Spleen (tissue), 11 donors: ENCODE data around the gene ZMYND8. TPM values are rescaled to one million over a fixed set of nuclear protein-coding genes. Genes with fewer than 3 reads are reported as not detected.

Experiments used
- DNase-seq: peaks from one replicate; pipeline ENCODE4 v3.0.0-alpha.2; 2020
- H3K27ac ChIP-seq, 8 donors: fragments of 200-600 bp; sonication (generic) in 7 of 8; 1 replicate in 4 of 8; 2 replicates in 4 of 8; pipeline versions ENCODE4 v1.5.0 to v1.8.0; 2016 to 2021; ENCODE audit warnings: inconsistent platforms in 4 of 8, mild to moderate bottlenecking in 4 of 8, moderate library complexity in 1 of 8
- H3K27me3 ChIP-seq, 7 donors: fragments of 200-600 bp; sonication (generic) in 6 of 7; replicated peaks in 1 of 7; 1 replicate in 4 of 7; 2 replicates in 3 of 7; pipeline versions ENCODE4 v1.5.0 to v1.8.0; 2016 to 2021; ENCODE audit warnings: inconsistent platforms in 3 of 7, mild to moderate bottlenecking in 1 of 7
- H3K36me3 ChIP-seq, 6 donors: fragments of 200-600 bp; sonication (generic) in 5 of 6; 1 replicate in 4 of 6; 2 replicates in 2 of 6; pipeline versions ENCODE4 v1.5.0 to v1.8.0; 2016 to 2021; ENCODE audit warnings: inconsistent platforms in 2 of 6
- H3K4me1 ChIP-seq, 6 donors: fragments of 200-600 bp; sonication (generic) in 5 of 6; 1 replicate in 3 of 6; 2 replicates in 3 of 6; pipeline versions ENCODE4 v1.5.0 to v1.8.0; 2016 to 2021; ENCODE audit warnings: inconsistent platforms in 3 of 6
- H3K4me3 ChIP-seq, 8 donors: fragments of 200-600 bp; sonication (generic) in 7 of 8; 1 replicate in 4 of 8; 2 replicates in 4 of 8; pipeline versions ENCODE4 v1.5.0 to v1.8.0; 2016 to 2021; ENCODE audit warnings: inconsistent platforms in 4 of 8, mild to moderate bottlenecking in 4 of 8, moderate library complexity in 2 of 8
- H3K9me3 ChIP-seq, 8 donors: fragments of 200-600 bp; sonication (generic) in 7 of 8; 1 replicate in 4 of 8; 2 replicates in 4 of 8; pipeline versions ENCODE4 v1.5.0 to v1.8.0; 2016 to 2021; ENCODE audit warnings: inconsistent platforms in 4 of 8
- CTCF ChIP-seq, 11 experiments: fragments of 200-600 bp in 7 of 11; fragments of 450-650 bp in 4 of 11; sonication (generic) in 4 of 11; IDR thresholded peaks in 8 of 11; conservative IDR thresholded peaks in 3 of 11; 1 replicate in 7 of 11; 2 replicates in 4 of 11; pipeline versions ENCODE4 v1.4.0 to v1.8.0; 2016 to 2021; ENCODE audit warnings: antibody characterized with exemption in 11 of 11, inconsistent platforms in 4 of 11, mild to moderate bottlenecking in 1 of 11
- POLR2A ChIP-seq, 3 donors: fragments of 450-650 bp; IDR thresholded peaks; one replicate each; pipeline ENCODE4 v1.5.1; 2017; ENCODE audit warnings: antibody characterized with exemption in 3 of 3, mild to moderate bottlenecking in 1 of 3
- POLR2AphosphoS5 ChIP-seq, 3 donors: sonication (generic); formaldehyde crosslinking; IDR thresholded peaks; one replicate each; pipeline ENCODE4 v1.5.1; 2017; ENCODE audit warnings: antibody characterized with exemption in 3 of 3
- WGBS, 5 donors: extraction: QIAGEN DNeasy Blood & Tissue Kit in 3 of 5; methylation state at CpG; one replicate each; pipeline versions ENCODE4 v1.1.5 to v1.1.7; 2013 to 2018; 5-methylcytosine and 5-hydroxymethylcytosine counted together
- intact Hi-C: fragments of 100-400 bp; cut with DNase I; formaldehyde crosslinking; loops from one replicate; pipeline ENCODE4 v1.15.0; 2023; ENCODE audit warnings: low total_unique reads
- polyA plus RNA-seq, 3 donors: library from polyadenylated mRNA; stranded (reverse); fragments of 200-250 nt; gene quantifications; one replicate each; pipeline ENCODE4 v1.2.1, GENCODE V29; 2013
- total RNA-seq, 7 donors: library from RNA; depleted of rRNA in 3 of 7; stranded (reverse); fragments of >200 nt in 3 of 7; fragmentation: NEBNext Ultra II Directional in 4 of 7; extraction: Animal tissue kit (Norgen Biotek cat#: 25700) in 4 of 7; gene quantifications; one replicate each; pipeline versions ENCODE4 v1.1.0 to v1.2.1, GENCODE V29; 2016 to 2021
- donor health status: healthy with polysubstance abuse.
- donor health status: DM: no; HTN: no; CAD: no; lungs with moderate emphysema.
- donor health status: DM: no; HTN: no; CAD: no.
- donor health status: Bipolar disorder and iron deficiency.
- donor health status: healthy.
- donor health status: DM: no; HTN: no; CAD: no.
- donor health status: DM: yes; HTN: yes; CAD: no.

Gene ZMYND8
- total and polyA plus RNA-seq, 10 donors, result 12.5 to 64.0 (median 46.8) TPM

GRCh38 chr20:47196091-47197081, 160.1 kb downstream of the ZMYND8 start:
- H3K4me3 ChIP-seq, result peak overlapping the region in 1 of 8 donors; percentile 21
- 39 to 46% (median 43%) methylated on average over 33 to 34 of the region's 34 CpGs for WGBS, 5 donors

GRCh38 chr20:47195573-47195972, 160.9 kb downstream of the ZMYND8 start:
- DNase-seq, result no peak
- Histone ChIP-seq H3K4me3 (no peak overlapping the region), H3K36me3 (no peaks in the 10 kb centered on the region), H3K4me1 (peaks cover 0 to 15% (median 8%) of the 10 kb centered on the region in 6 donors), H3K27ac (no peak overlapping the region), H3K9me3 (no peaks in the 10 kb centered on the region), H3K27me3 (no peaks in the 10 kb centered on the region)
- WGBS, 5 donors, result 58 to 71% (median 63%) methylated on average over 9 of the region's 9 CpGs
- TF ChIP-seq POLR2AphosphoS5 (IDR thresholded peaks at IDR 0.05), result peak in 1 of 3 donors; percentile 41
- no peak for TF ChIP-seq POLR2A (IDR thresholded peaks at IDR 0.05)
- intact Hi-C loops, result loop anchor here (5.0 kb wide), 1 partner anchor 187 kb away; no protein-coding TSS in a partner anchor

More at GRCh38 chr20:47196091-47197081, 160.1 kb downstream of the ZMYND8 start:
- intact Hi-C loops, result loop anchor here (5.0 kb wide), 1 partner anchor 186 kb away; no protein-coding TSS in a partner anchor
- no peaks in the 10 kb centered on the region for H3K27me3 ChIP-seq
- no peak for TF ChIP-seq POLR2A (IDR thresholded peaks at IDR 0.05)
- TF ChIP-seq POLR2AphosphoS5 (IDR thresholded peaks at IDR 0.05), result peak; percentile 30 to 56 (median 56)
- peak; percentile 68 to 96 (median 91) for TF ChIP-seq CTCF (IDR thresholded peaks at IDR 0.05 in 8 of 11, conservative IDR thresholded peaks at IDR 0.05 in 3 of 11)
- no peak overlapping the region for H3K27ac ChIP-seq
- no peaks in the 10 kb centered on the region for H3K36me3 ChIP-seq
- DNase-seq, result peak; percentile 94
- peaks cover 0 to 15% (median 8%) of the 10 kb centered on the region in 6 donors for H3K4me1 ChIP-seq
- no peaks in the 10 kb centered on the region for H3K9me3 ChIP-seq

GRCh38 chr20:47191956-47192355, 164.5 kb downstream of the ZMYND8 start:
- no peaks in the 10 kb centered on the region for H3K36me3 ChIP-seq

More at GRCh38 chr20:47191956-47192355, 164.5 kb downstream of the ZMYND8 start:
- H3K27me3 ChIP-seq, result peaks cover 0 to 34% (median 4%) of the 10 kb centered on the region in 7 donors
- no peak overlapping the region for H3K4me3 ChIP-seq
- TF ChIP-seq CTCF (IDR thresholded peaks at IDR 0.05 in 8 of 11, conservative IDR thresholded peaks at IDR 0.05 in 3 of 11) (no peak), POLR2A (IDR thresholded peaks at IDR 0.05) (no peak), POLR2AphosphoS5 (IDR thresholded peaks at IDR 0.05) (no peak)
- peaks cover 0 to 15% (median 8%) of the 10 kb centered on the region in 6 donors for H3K4me1 ChIP-seq
- WGBS, 5 donors, result 83 to 98% (median 84%) methylated on average over 3 of the region's 3 CpGs
- intact Hi-C loops, result no loop called here
- DNase-seq, result no peak
- H3K9me3 ChIP-seq, result no peaks in the 10 kb centered on the region
- no peak overlapping the region for H3K27ac ChIP-seq
